ENCODE data around the gene ST7. TPM values are rescaled to one million over a fixed set of nuclear protein-coding genes. Genes with fewer than 3 reads are reported as not detected.

ST7 gene
- total RNA-seq, 2 experiments from 2014 or later, result 4.9 to 5.4 TPM

- Histone ChIP-seq H3K9me3 (ENCODE audit: control insufficient read depth in 1 of 2, insufficient read depth in 1 of 2, low read length in 2 of 2) (no peaks in the 10 kb centered on the region), H3K4me1 (ENCODE audit: insufficient read depth, low read length) (peaks cover 16% of the 10 kb centered on the region), H3K36me3 (ENCODE audit: insufficient read depth, low read length) (no peaks in the 10 kb centered on the region), H3K4me3 (ENCODE audit: low read length) (peak overlapping the region; percentile 8), H3K27ac (ENCODE audit: low read depth in 1 of 2, low read length in 2 of 2) (no peak overlapping the region), H3K27me3 (ENCODE audit: control insufficient read depth in 1 of 2, insufficient read depth in 2 of 2, low read length in 2 of 2) (no peaks in the 10 kb centered on the region)
- ChIA-PET CTCF (no interaction called here), POLR2A (interaction anchor here (1.5 kb wide), 1 partner anchor 41 kb away, joined by 5 read pairs; no protein-coding TSS in a partner anchor)
- Mint-ChIP-seq H3K4me3 (peak overlapping the region; percentile 69), H3K4me1 (ENCODE audit: low read depth) (peaks cover 32% of the 10 kb centered on the region), H3K27ac (peak overlapping the region; percentile 24), H3K9me3 (no peaks in the 10 kb centered on the region), H3K36me3 (ENCODE audit: low read depth) (no peaks in the 10 kb centered on the region), H3K27me3 (no peaks in the 10 kb centered on the region)
- intact Hi-C loops (cut with DNase I, micrococcal nuclease), result no loop called here
- peak; percentile 39 for ATAC-seq (ENCODE audit: poor library complexity)
- peak in 3 of 14 experiments; percentile 5 to 9 (median 6) for DNase-seq
- no peak for TF ChIP-seq CTCF (IDR thresholded peaks at IDR 0.05)
These were observed 95.0 kb downstream of the ST7 start for GRCh38 chr7:117048114-117048866.

GRCh38 chr7:117048882-117049281 is 95.6 kb downstream of the ST7 start:
- no peak for DNase-seq
- H3K36me3 ChIP-seq (ENCODE audit: insufficient read depth, low read length), result no peaks in the 10 kb centered on the region
- ChIA-PET CTCF (no interaction called here), POLR2A (interaction anchor here (1.5 kb wide), 1 partner anchor 41 kb away, joined by 5 read pairs; no protein-coding TSS in a partner anchor)
- H3K27me3 ChIP-seq (ENCODE audit: control insufficient read depth in 1 of 2, insufficient read depth in 2 of 2, low read length in 2 of 2), result no peaks in the 10 kb centered on the region
- H3K27me3 Mint-ChIP-seq, result no peaks in the 10 kb centered on the region
- peak overlapping the region; percentile 69 for H3K4me3 Mint-ChIP-seq
- ATAC-seq (ENCODE audit: poor library complexity), result no peak
- no peaks in the 10 kb centered on the region for H3K36me3 Mint-ChIP-seq (ENCODE audit: low read depth)
- H3K27ac ChIP-seq (ENCODE audit: low read depth in 1 of 2, low read length in 2 of 2), result no peak overlapping the region
- peak overlapping the region; percentile 8 for H3K4me3 ChIP-seq (ENCODE audit: low read length)
- peaks cover 32% of the 10 kb centered on the region for H3K4me1 Mint-ChIP-seq (ENCODE audit: low read depth)
- H3K9me3 ChIP-seq (ENCODE audit: control insufficient read depth in 1 of 2, insufficient read depth in 1 of 2, low read length in 2 of 2), result no peaks in the 10 kb centered on the region
- H3K9me3 Mint-ChIP-seq, result no peaks in the 10 kb centered on the region
- no peak for TF ChIP-seq CTCF (IDR thresholded peaks at IDR 0.05)
- H3K4me1 ChIP-seq (ENCODE audit: insufficient read depth, low read length), result peaks cover 16% of the 10 kb centered on the region
- peak overlapping the region; percentile 24 for H3K27ac Mint-ChIP-seq
- intact Hi-C loops (cut with DNase I, micrococcal nuclease), result no loop called here

GRCh38 chr7:117051808-117052207 is 98.5 kb downstream of the ST7 start:
- Mint-ChIP-seq H3K4me1 (ENCODE audit: low read depth) (peaks cover 32% of the 10 kb centered on the region), H3K9me3 (no peaks in the 10 kb centered on the region), H3K27me3 (no peaks in the 10 kb centered on the region), H3K36me3 (ENCODE audit: low read depth) (no peaks in the 10 kb centered on the region), H3K27ac (no peak overlapping the region), H3K4me3 (no peak overlapping the region)
- ChIA-PET CTCF (no interaction called here), POLR2A (no interaction called here)
- Histone ChIP-seq H3K9me3 (ENCODE audit: control insufficient read depth in 1 of 2, insufficient read depth in 1 of 2, low read length in 2 of 2) (no peaks in the 10 kb centered on the region), H3K4me3 (ENCODE audit: low read length) (no peak overlapping the region), H3K36me3 (ENCODE audit: insufficient read depth, low read length) (no peaks in the 10 kb centered on the region), H3K27me3 (ENCODE audit: control insufficient read depth in 1 of 2, insufficient read depth in 2 of 2, low read length in 2 of 2) (no peaks in the 10 kb centered on the region), H3K27ac (ENCODE audit: low read depth in 1 of 2, low read length in 2 of 2) (no peak overlapping the region), H3K4me1 (ENCODE audit: insufficient read depth, low read length) (peaks cover 16% of the 10 kb centered on the region)
- DNase-seq (no peak), ATAC-seq (ENCODE audit: poor library complexity) (no peak)
- TF ChIP-seq CTCF (IDR thresholded peaks at IDR 0.05), result no peak
- intact Hi-C loops (cut with DNase I, micrococcal nuclease), result no loop called here
